Panc1 (cell line): ENCODE results near the gene PPP1R15A. TPM values are rescaled to one million over a fixed set of nuclear protein-coding genes. Genes with fewer than 3 reads are reported as not detected.

ENCODE experiments used
- ATAC-seq: fragments of 200-7000 bp; cut with Tn5 transposase; 2 replicates; pipeline ENCODE4 v1.9.1; 2020; ENCODE audit warnings: mild to moderate bottlenecking, moderate library complexity
- BruUV-seq: library from RNA; stranded (reverse); fragments of 400-500 nt; replicated peaks from 2 replicates; lab custom pipeline; 2021; lab: Mats Ljungman, UMichigan
- CTCF ChIA-PET: fragments of 300-600 bp; sonication (Branson Sonifier 250); formaldehyde crosslinking; loops from one replicate; lab custom pipeline; 2022; ENCODE audit warnings: antibody characterized with exemption; lab: Charles Lee
- POLR2A ChIA-PET: fragments of 300-600 bp; sonication (Branson Sonifier 250); formaldehyde crosslinking; loops from one replicate; lab custom pipeline; 2022; ENCODE audit warnings: antibody characterized with exemption; lab: Charles Lee
- DNase-seq: peaks from one replicate; pipeline ENCODE4 v3.0.0-alpha.2; 2010; ENCODE audit warnings: low read depth, low spot score
- H3K27ac ChIP-seq: 2 replicates; pipeline ENCODE4 v1.5.1; 2011; ENCODE audit warnings: mild to moderate bottlenecking, low read length, inconsistent platforms
- H3K27me3 ChIP-seq: fragments of 200-500 bp; sonication (Bioruptor generic); 2 replicates; pipeline ENCODE4 v1.6.0; 2014; ENCODE audit warnings: low read length, inconsistent platforms; ENCODE audit not compliant: control insufficient read depth, insufficient read depth
- H3K36me3 ChIP-seq: fragments of 200-500 bp; sonication (Bioruptor generic); 2 replicates; pipeline ENCODE4 v1.5.1; 2014; ENCODE audit warnings: inconsistent platforms, mild to moderate bottlenecking, low read length, moderate library complexity; ENCODE audit not compliant: control insufficient read depth, insufficient read depth
- H3K4me1 ChIP-seq: 2 replicates; pipeline ENCODE4 v1.5.1; 2011; ENCODE audit warnings: inconsistent platforms, mild to moderate bottlenecking, low read length, moderate library complexity; ENCODE audit not compliant: control insufficient read depth, insufficient read depth
- H3K4me3 ChIP-seq, 2 experiments: 2 replicates each; pipeline ENCODE4 v1.5.1; 2011 to 2012; ENCODE audit warnings: low read depth in 2 of 2, low read length in 2 of 2, mild to moderate bottlenecking in 2 of 2, inconsistent platforms in 1 of 2, moderate library complexity in 1 of 2
- H3K9me3 ChIP-seq: fragments of 200-500 bp; sonication (Bioruptor generic); 2 replicates; pipeline ENCODE4 v1.5.1; 2014; ENCODE audit warnings: low read depth, mild to moderate bottlenecking, inconsistent platforms, low read length, moderate library complexity; ENCODE audit not compliant: control insufficient read depth, insufficient read depth
- CTCF ChIP-seq: fragments of 450-650 bp; IDR thresholded peaks from 2 replicates; pipeline ENCODE4 v1.5.1; 2017; ENCODE audit warnings: mild to moderate bottlenecking
- POLR2AphosphoS5 ChIP-seq: IDR thresholded peaks from 2 replicates; pipeline ENCODE4 v1.6.1; 2012; ENCODE audit warnings: mild to moderate bottlenecking, low read depth, low read length, moderate library complexity
- REST ChIP-seq, 2 experiments: IDR thresholded peaks; 2 replicates each; pipeline ENCODE4 v1.6.1; 2011 to 2012; ENCODE audit warnings: low read depth in 2 of 2, control low read depth in 1 of 2, low read length in 1 of 2, mild to moderate bottlenecking in 1 of 2, moderate library complexity in 1 of 2; ENCODE audit not compliant: insufficient read depth in 1 of 2
- SIN3A ChIP-seq: IDR thresholded peaks from 2 replicates; pipeline ENCODE4 v1.6.1; 2012; ENCODE audit warnings: low read depth, mild to moderate bottlenecking, low read length, moderate library complexity, borderline replicate concordance; ENCODE audit not compliant: insufficient read depth
- TCF7L2 ChIP-seq: IDR thresholded peaks from 2 replicates; pipeline ENCODE4 v1.6.1; 2011; ENCODE audit warnings: mild to moderate bottlenecking, low read depth, low read length, inconsistent platforms
- in situ Hi-C: cut with HindIII; loops from 2 replicates; pipeline ENCODE4 v1.10.0; 2016; ENCODE audit warnings: low sequenced_read_pairs, low pct_unique_long_range_greater_than_20kb
- intact Hi-C: fragments of 100-400 bp; cut with micrococcal nuclease; formaldehyde crosslinking; loops from one replicate; pipeline ENCODE4 v1.10.0; 2022; ENCODE audit not compliant: unreplicated experiment
- total RNA-seq: library from RNA; stranded (reverse); gene quantifications from one replicate; pipeline ENCODE4 v1.2.1, GENCODE V29; 2021; ENCODE audit not compliant: unreplicated experiment

The PPP1R15A gene
- total RNA-seq, 1 experiment from 2014 or later, result 27.1 TPM

DNA sequence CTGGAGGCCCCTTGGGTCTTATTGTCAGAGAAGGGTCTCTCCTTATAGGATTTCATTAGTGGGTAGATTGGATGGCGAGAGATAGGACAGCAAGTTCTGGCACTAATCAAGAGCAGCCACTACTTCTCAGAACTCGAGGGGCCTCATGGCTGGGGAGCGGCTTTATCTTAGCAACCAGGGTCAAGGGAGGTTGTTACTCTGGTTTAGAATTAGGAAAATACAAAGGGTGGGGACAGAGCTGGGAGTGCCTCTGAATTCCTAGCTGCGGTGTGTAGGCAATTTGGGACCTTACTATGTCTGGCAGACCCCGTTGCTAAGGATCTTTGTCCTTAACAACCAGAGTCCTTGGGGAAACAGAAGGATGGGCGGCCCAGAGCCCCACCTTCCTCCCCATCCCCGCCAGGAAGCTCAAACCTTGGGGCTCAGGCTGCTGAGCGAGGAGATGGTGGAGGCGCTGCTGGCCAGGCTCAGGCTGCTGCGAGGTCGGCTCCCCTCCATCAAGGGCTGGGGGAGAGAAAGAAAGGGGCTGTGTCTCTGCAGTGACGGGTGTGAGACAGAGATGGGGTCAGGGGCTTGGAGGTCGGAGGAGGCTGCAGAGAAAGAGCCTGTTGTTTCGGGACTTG is 5.0 kb upstream of the PPP1R15A start:
- no peaks in the 10 kb centered on the region for H3K9me3 ChIP-seq
- H3K4me3 ChIP-seq, result no peak overlapping the region
- DNase-seq (no peak), ATAC-seq (no peak)
- in situ Hi-C loops, result no loop called here
- peaks cover 12% of the 10 kb centered on the region for H3K4me1 ChIP-seq
- TF ChIP-seq SIN3A (no peak), TCF7L2 (no peak), CTCF (no peak), POLR2AphosphoS5 (no peak), REST (IDR thresholded peaks at IDR 0.05; ENCODE audit: insufficient read depth in 1 of 2, low read depth in 2 of 2, low read length in 1 of 2) (no peak)
- ChIA-PET POLR2A (no interaction called here), CTCF (no interaction called here)
- BruUV-seq, result no TSS peak
- intact Hi-C loops, result no loop called here
- no peaks in the 10 kb centered on the region for H3K27me3 ChIP-seq
- peaks cover under 1% of the 10 kb centered on the region; the same call in 1 of the 2 replicates for H3K36me3 ChIP-seq
- H3K27ac ChIP-seq, result no peak overlapping the region

GRCh38 chr19:48867746-48868113 is 4.5 kb upstream of the PPP1R15A start:
- no TSS peak for BruUV-seq
- Histone ChIP-seq H3K27me3 (no peaks in the 10 kb centered on the region), H3K4me1 (peaks cover 12% of the 10 kb centered on the region), H3K9me3 (no peaks in the 10 kb centered on the region), H3K27ac (no peak overlapping the region), H3K36me3 (peaks cover 5% of the 10 kb centered on the region; the same call in 1 of the 2 replicates), H3K4me3 (no peak overlapping the region)
- TF ChIP-seq CTCF, result no peak
- TF ChIP-seq REST (IDR thresholded peaks at IDR 0.05; ENCODE audit: insufficient read depth in 1 of 2, low read depth in 2 of 2, low read length in 1 of 2), result no peak
- no peak for TF ChIP-seq POLR2AphosphoS5
- TF ChIP-seq TCF7L2, result no peak
- no peak for TF ChIP-seq SIN3A
- in situ Hi-C loops (no loop called here), intact Hi-C loops (no loop called here)
- ChIA-PET CTCF (interaction anchor here (0.7 kb wide), 1 partner anchor 19 kb away, joined by 3 read pairs; no protein-coding TSS in a partner anchor), POLR2A (no interaction called here)
- DNase-seq (no peak), ATAC-seq (no peak)
